ENCODE measurements around the gene CCDC195. TPM values are rescaled to one million over a fixed set of nuclear protein-coding genes. Genes with fewer than 3 reads are reported as not detected.

Gene CCDC195
- total RNA-seq, 1 experiment from 2014 or later = not detected

DNA sequence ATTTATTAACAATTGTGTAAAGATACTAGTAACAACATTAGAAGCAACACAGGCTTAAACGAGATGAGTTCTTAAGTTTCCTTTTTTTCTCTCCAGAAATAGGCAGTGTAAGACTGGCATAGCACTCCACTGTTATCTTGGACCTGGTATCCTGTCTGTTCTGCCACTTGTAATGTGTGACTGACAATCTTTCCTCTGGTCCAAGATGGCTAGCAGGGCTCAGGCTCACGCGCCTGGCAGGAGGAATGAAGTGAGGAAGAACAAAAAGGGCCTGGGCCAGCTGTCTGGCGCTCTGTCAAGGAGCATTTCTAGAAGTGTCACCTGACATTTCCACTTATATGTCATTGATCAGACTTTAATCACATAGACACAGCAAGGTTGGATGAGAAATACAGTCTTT, 31.6 kb upstream of the CCDC195 start:
- Histone ChIP-seq H3K9me2 (replicated peaks; ENCODE audit: low read length) (no peaks in the 10 kb centered on the region), H2AFZ (ENCODE audit: low read length) (no peak overlapping the region), H4K20me1 (ENCODE audit: low read length) (no peaks in the 10 kb centered on the region), H3K4me2 (ENCODE audit: low read length) (no peak overlapping the region), H3K4me3 (ENCODE audit: low read length) (no peak overlapping the region), H3K4me1 (ENCODE audit: insufficient read depth, low read length) (no peaks in the 10 kb centered on the region), H3K79me2 (ENCODE audit: low read length) (no peaks in the 10 kb centered on the region), H3K27ac (ENCODE audit: low read length) (no peak overlapping the region), H3K9me3 (ENCODE audit: low read length) (no peaks in the 10 kb centered on the region), H3K36me3 (ENCODE audit: low read depth, low read length) (no peaks in the 10 kb centered on the region), H3K9ac (ENCODE audit: low read length) (no peak overlapping the region), H3F3A (ENCODE audit: low read length, unreplicated experiment) (no peaks in the 10 kb centered on the region), H3K27me3 (ENCODE audit: low read length) (no peaks in the 10 kb centered on the region)
- intact Hi-C loops (cut with micrococcal nuclease) = loop anchor here (10.0 kb wide), 1 partner anchor 73 kb away; no protein-coding TSS in a partner anchor
- DNase-seq (no peak), ATAC-seq (no peak)
- ChIA-PET CTCF (no interaction called here), POLR2A (ENCODE audit: unreplicated experiment) (no interaction called here)
- TF ChIP-seq, protein P1, sequence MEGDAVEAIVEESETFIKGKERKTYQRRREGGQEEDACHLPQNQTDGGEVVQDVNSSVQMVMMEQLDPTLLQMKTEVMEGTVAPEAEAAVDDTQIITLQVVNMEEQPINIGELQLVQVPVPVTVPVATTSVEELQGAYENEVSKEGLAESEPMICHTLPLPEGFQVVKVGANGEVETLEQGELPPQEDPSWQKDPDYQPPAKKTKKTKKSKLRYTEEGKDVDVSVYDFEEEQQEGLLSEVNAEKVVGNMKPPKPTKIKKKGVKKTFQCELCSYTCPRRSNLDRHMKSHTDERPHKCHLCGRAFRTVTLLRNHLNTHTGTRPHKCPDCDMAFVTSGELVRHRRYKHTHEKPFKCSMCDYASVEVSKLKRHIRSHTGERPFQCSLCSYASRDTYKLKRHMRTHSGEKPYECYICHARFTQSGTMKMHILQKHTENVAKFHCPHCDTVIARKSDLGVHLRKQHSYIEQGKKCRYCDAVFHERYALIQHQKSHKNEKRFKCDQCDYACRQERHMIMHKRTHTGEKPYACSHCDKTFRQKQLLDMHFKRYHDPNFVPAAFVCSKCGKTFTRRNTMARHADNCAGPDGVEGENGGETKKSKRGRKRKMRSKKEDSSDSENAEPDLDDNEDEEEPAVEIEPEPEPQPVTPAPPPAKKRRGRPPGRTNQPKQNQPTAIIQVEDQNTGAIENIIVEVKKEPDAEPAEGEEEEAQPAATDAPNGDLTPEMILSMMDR (conservative IDR thresholded peaks at IDR 0.05; ENCODE audit: low read depth, low read length) = no peak
- TF ChIP-seq EZH2 (IDR thresholded peaks at IDR 0.05; ENCODE audit: low read length, unreplicated experiment) (no peak), EZH2phosphoT487 (IDR thresholded peaks at IDR 0.05; ENCODE audit: borderline replicate concordance, low read length) (no peak)
- no TSS peak for BruUV-seq (replicated peaks)

DNA sequence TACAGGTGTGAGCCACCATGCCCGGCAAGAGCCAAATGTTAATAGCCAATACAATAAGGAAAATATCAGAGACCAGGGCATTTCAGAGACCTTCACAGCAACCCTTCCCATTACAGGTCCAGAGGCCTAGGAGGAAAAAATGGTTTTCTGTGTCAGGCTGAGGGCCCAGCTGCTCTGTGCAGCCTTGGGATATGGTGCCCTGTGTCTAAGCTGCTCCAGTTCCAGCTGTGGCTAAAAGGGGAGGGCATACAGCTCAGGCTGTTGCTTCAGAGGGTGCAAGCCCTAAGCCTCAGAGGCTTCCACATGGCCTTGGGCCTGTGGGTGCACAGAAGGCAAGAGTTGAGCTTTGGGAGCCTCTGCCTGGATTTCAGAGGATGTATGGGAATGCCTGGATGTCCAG, 20.1 kb upstream of the CCDC195 start:
- Histone ChIP-seq H3K27ac (ENCODE audit: low read length) (no peak overlapping the region), H3K9me3 (ENCODE audit: low read length) (no peaks in the 10 kb centered on the region), H3K9me2 (replicated peaks; ENCODE audit: low read length) (no peaks in the 10 kb centered on the region), H3K79me2 (ENCODE audit: low read length) (no peaks in the 10 kb centered on the region), H2AFZ (ENCODE audit: low read length) (no peak overlapping the region), H3F3A (ENCODE audit: low read length, unreplicated experiment) (no peaks in the 10 kb centered on the region), H3K9ac (ENCODE audit: low read length) (no peak overlapping the region), H4K20me1 (ENCODE audit: low read length) (no peaks in the 10 kb centered on the region), H3K27me3 (ENCODE audit: low read length) (no peaks in the 10 kb centered on the region), H3K4me2 (ENCODE audit: low read length) (no peak overlapping the region), H3K4me3 (ENCODE audit: low read length) (no peak overlapping the region), H3K4me1 (ENCODE audit: insufficient read depth, low read length) (no peaks in the 10 kb centered on the region), H3K36me3 (ENCODE audit: low read depth, low read length) (no peaks in the 10 kb centered on the region)
- DNase-seq (no peak), ATAC-seq (no peak)
- CTCF ChIA-PET = no interaction called here
- POLR2A ChIA-PET (ENCODE audit: unreplicated experiment) = no interaction called here
- no TSS peak for BruUV-seq (replicated peaks)
- intact Hi-C loops (cut with micrococcal nuclease) = no loop called here
- TF ChIP-seq EZH2phosphoT487 (IDR thresholded peaks at IDR 0.05; ENCODE audit: borderline replicate concordance, low read length) (no peak), EZH2 (IDR thresholded peaks at IDR 0.05; ENCODE audit: low read length, unreplicated experiment) (no peak)
- TF ChIP-seq, protein P1 (conservative IDR thresholded peaks at IDR 0.05; ENCODE audit: low read depth, low read length) = no peak

DNA sequence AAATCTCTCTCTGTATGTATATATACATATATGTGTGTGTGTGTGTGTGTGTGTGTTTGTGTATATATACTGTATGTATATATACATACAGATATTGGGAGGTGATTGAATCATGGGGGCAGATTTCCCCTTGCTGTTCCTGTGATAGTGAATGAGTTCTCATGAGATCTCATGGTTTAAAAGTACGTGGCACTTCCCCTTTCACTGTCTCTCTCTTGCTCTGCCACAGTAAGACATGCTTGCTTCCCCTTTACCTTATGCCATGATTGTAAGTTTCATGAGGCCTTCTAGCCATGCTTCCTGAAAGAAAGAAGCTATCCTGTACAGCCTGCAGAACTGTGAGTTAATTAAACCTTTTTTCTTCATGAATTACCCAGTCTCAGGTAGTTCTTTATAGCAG, 18.8 kb upstream of the CCDC195 start:
- no TSS peak for BruUV-seq (replicated peaks)
- Histone ChIP-seq H3K9ac (ENCODE audit: low read length) (no peak overlapping the region), H3K4me3 (ENCODE audit: low read length) (no peak overlapping the region), H3K27ac (ENCODE audit: low read length) (no peak overlapping the region), H3K4me2 (ENCODE audit: low read length) (no peak overlapping the region), H3K36me3 (ENCODE audit: low read depth, low read length) (no peaks in the 10 kb centered on the region), H3K9me2 (replicated peaks; ENCODE audit: low read length) (no peaks in the 10 kb centered on the region), H3K9me3 (ENCODE audit: low read length) (no peaks in the 10 kb centered on the region), H2AFZ (ENCODE audit: low read length) (no peak overlapping the region), H3K27me3 (ENCODE audit: low read length) (no peaks in the 10 kb centered on the region), H3F3A (ENCODE audit: low read length, unreplicated experiment) (no peaks in the 10 kb centered on the region), H4K20me1 (ENCODE audit: low read length) (no peaks in the 10 kb centered on the region), H3K79me2 (ENCODE audit: low read length) (no peaks in the 10 kb centered on the region), H3K4me1 (ENCODE audit: insufficient read depth, low read length) (no peaks in the 10 kb centered on the region)
- TF ChIP-seq EZH2 (IDR thresholded peaks at IDR 0.05; ENCODE audit: low read length, unreplicated experiment) = no peak
- TF ChIP-seq, protein P1 (conservative IDR thresholded peaks at IDR 0.05; ENCODE audit: low read depth, low read length) = no peak
- TF ChIP-seq EZH2phosphoT487 (IDR thresholded peaks at IDR 0.05; ENCODE audit: borderline replicate concordance, low read length) = no peak
- intact Hi-C loops (cut with micrococcal nuclease) = no loop called here
- ChIA-PET CTCF (no interaction called here), POLR2A (ENCODE audit: unreplicated experiment) (no interaction called here)
- DNase-seq = no peak
- no peak for ATAC-seq

All from PC-3 (cell line).